H9 (cell line): ENCODE results near the gene CCDC3. TPM values are rescaled to one million over a fixed set of nuclear protein-coding genes. Genes with fewer than 3 reads are reported as not detected.

ENCODE experiments used
- DNase-seq: peaks from one replicate; pipeline ENCODE4 v3.0.0-alpha.2; 2017
- H2AFZ ChIP-seq: one replicate; pipeline ENCODE4 v1.6.1; 2013; ENCODE audit warnings: mild to moderate bottlenecking, low read length, control low read depth, moderate library complexity
- H2AK5ac ChIP-seq: 2 replicates; pipeline ENCODE4 v1.6.1; 2013; ENCODE audit warnings: low read length, control low read depth, mixed read lengths; ENCODE audit not compliant: insufficient read length
- H2BK120ac ChIP-seq: one replicate; pipeline ENCODE4 v1.6.1; 2013; ENCODE audit warnings: low read depth, mild to moderate bottlenecking, low read length, control low read depth, inconsistent platforms; ENCODE audit not compliant: poor library complexity, severe bottlenecking
- H2BK12ac ChIP-seq: 2 replicates; pipeline ENCODE4 v1.6.1; 2013; ENCODE audit warnings: low read length, control low read depth, mixed read lengths, low read depth; ENCODE audit not compliant: insufficient read length
- H2BK15ac ChIP-seq: 2 replicates; pipeline ENCODE4 v1.6.1; 2013; ENCODE audit warnings: low read depth, low read length, control low read depth
- H2BK20ac ChIP-seq: one replicate; pipeline ENCODE4 v1.6.1; 2013; ENCODE audit warnings: low read depth, mild to moderate bottlenecking, low read length, control low read depth, inconsistent platforms; ENCODE audit not compliant: poor library complexity, severe bottlenecking
- H2BK5ac ChIP-seq: 2 replicates; pipeline ENCODE4 v1.6.1; 2013; ENCODE audit warnings: low read length, control low read depth, mixed read lengths; ENCODE audit not compliant: insufficient read length
- H3K14ac ChIP-seq: 2 replicates; pipeline ENCODE4 v1.6.1; 2013; ENCODE audit warnings: low read length, control low read depth; ENCODE audit not compliant: insufficient read depth
- H3K18ac ChIP-seq: 2 replicates; pipeline ENCODE4 v1.6.1; 2013; ENCODE audit warnings: low read depth, mild to moderate bottlenecking, mixed read lengths, low read length, control low read depth; ENCODE audit not compliant: insufficient read length
- H3K23ac ChIP-seq: 2 replicates; pipeline ENCODE4 v1.6.1; 2013; ENCODE audit warnings: low read length, control low read depth, mixed read lengths, low read depth; ENCODE audit not compliant: insufficient read length
- H3K23me2 ChIP-seq: 2 replicates; pipeline ENCODE4 v1.6.1; 2013; ENCODE audit warnings: low read depth, mild to moderate bottlenecking, mixed read lengths, low read length, control low read depth; ENCODE audit not compliant: insufficient read length, poor library complexity, severe bottlenecking
- H3K27ac ChIP-seq: 2 replicates; pipeline ENCODE4 v1.5.1; 2013; ENCODE audit warnings: low read length, control low read depth, mixed read lengths, low read depth; ENCODE audit not compliant: insufficient read length
- H3K27me3 ChIP-seq: 2 replicates; pipeline ENCODE4 v1.6.1; 2013; ENCODE audit warnings: low read length, control low read depth, inconsistent platforms; ENCODE audit not compliant: insufficient read depth
- H3K4ac ChIP-seq: 2 replicates; pipeline ENCODE4 v1.6.1; 2013; ENCODE audit warnings: low read depth, mild to moderate bottlenecking, control low read depth, inconsistent platforms, low read length, moderate library complexity
- H3K4me1 ChIP-seq: 2 replicates; pipeline ENCODE4 v1.6.1; 2013; ENCODE audit warnings: low read length, control low read depth, inconsistent platforms; ENCODE audit not compliant: insufficient read depth
- H3K4me2 ChIP-seq: 2 replicates; pipeline ENCODE4 v1.6.1; 2013; ENCODE audit warnings: low read length, control low read depth, mixed read lengths; ENCODE audit not compliant: insufficient read length, insufficient read depth
- H3K56ac ChIP-seq: 2 replicates; pipeline ENCODE4 v1.6.1; 2013; ENCODE audit warnings: low read depth, mild to moderate bottlenecking, mixed read lengths, low read length, control low read depth; ENCODE audit not compliant: insufficient read length
- H3K79me1 ChIP-seq: 2 replicates; pipeline ENCODE4 v1.6.1; 2013; ENCODE audit warnings: low read depth, mild to moderate bottlenecking, moderate library complexity, low read length, control low read depth, inconsistent platforms; ENCODE audit not compliant: insufficient read depth, poor library complexity, severe bottlenecking
- H3K79me2 ChIP-seq: 2 replicates; pipeline ENCODE4 v1.6.1; 2013; ENCODE audit warnings: low read length, control low read depth, inconsistent platforms; ENCODE audit not compliant: insufficient read depth
- H3K9ac ChIP-seq: 2 replicates; pipeline ENCODE4 v1.6.1; 2013; ENCODE audit warnings: low read length, control low read depth, mixed read lengths; ENCODE audit not compliant: insufficient read length; ENCODE audit errors: extremely low read depth
- H3K9me3 ChIP-seq: one replicate; pipeline ENCODE4 v1.6.1; 2013; ENCODE audit warnings: low read depth, low read length, inconsistent platforms; ENCODE audit not compliant: control insufficient read depth
- H3T11ph ChIP-seq: one replicate; pipeline ENCODE4 v1.6.1; 2013; ENCODE audit warnings: mild to moderate bottlenecking, low read length, control low read depth, inconsistent platforms
- H4K20me1 ChIP-seq: one replicate; pipeline ENCODE4 v1.6.1; 2013; ENCODE audit not compliant: control insufficient read depth, insufficient read length, insufficient read depth
- H4K5ac ChIP-seq: 2 replicates; pipeline ENCODE4 v1.6.1; 2013; ENCODE audit warnings: low read depth, mild to moderate bottlenecking, mixed read lengths, low read length, control low read depth; ENCODE audit not compliant: insufficient read length
- H4K8ac ChIP-seq: replicated peaks from 2 replicates; pipeline ENCODE4 v1.6.1; 2013; ENCODE audit warnings: low read length, control low read depth, mixed read lengths, low read depth; ENCODE audit not compliant: insufficient read length
- H4K91ac ChIP-seq: 2 replicates; pipeline ENCODE4 v1.6.1; 2013; ENCODE audit warnings: low read depth, mild to moderate bottlenecking, moderate library complexity, mixed read lengths, low read length, control low read depth; ENCODE audit not compliant: insufficient read length
- H3K27ac Mint-ChIP-seq, 3 experiments: 2 replicates in 2 of 3; 3 replicates in 1 of 3; pipeline ENCODE4 v1.8.0; 2020 to 2021; ENCODE audit warnings: mixed read lengths in 3 of 3, mild to moderate bottlenecking in 1 of 3, moderate library complexity in 1 of 3
- H3K27me3 Mint-ChIP-seq: 2 replicates; pipeline ENCODE4 v1.8.0; 2021; ENCODE audit warnings: low read depth, mild to moderate bottlenecking, moderate library complexity, mixed read lengths
- H3K36me3 Mint-ChIP-seq, 3 experiments: 2 replicates in 2 of 3; 3 replicates in 1 of 3; pipeline ENCODE4 v1.8.0; 2020 to 2021; ENCODE audit warnings: low read depth in 3 of 3, mixed read lengths in 3 of 3; ENCODE audit not compliant: insufficient read depth in 1 of 3
- H3K4me1 Mint-ChIP-seq, 2 experiments: 2 replicates each; pipeline ENCODE4 v1.8.0; 2020; ENCODE audit warnings: mixed read lengths in 2 of 2
- H3K4me3 Mint-ChIP-seq, 2 experiments: 2 replicates in 1 of 2; 3 replicates in 1 of 2; pipeline ENCODE4 v1.8.0; 2020 to 2021; ENCODE audit warnings: mild to moderate bottlenecking in 2 of 2, mixed read lengths in 2 of 2, moderate library complexity in 1 of 2
- H3K9me3 Mint-ChIP-seq, 2 experiments: 2 replicates in 1 of 2; 3 replicates in 1 of 2; pipeline ENCODE4 v1.8.0; 2020; ENCODE audit warnings: mild to moderate bottlenecking in 2 of 2, mixed read lengths in 2 of 2, moderate library complexity in 1 of 2
- WGBS: extraction: QIAGEN DNeasy Blood & Tissue Kit; methylation state at CpG from one replicate; pipeline ENCODE4 v1.1.7; 2013; ENCODE audit warnings: missing lambda C conversion rate, low lambda C conversion rate, mixed read lengths; ENCODE audit not compliant: insufficient read length; ENCODE audit errors: extremely low coverage; 5-methylcytosine and 5-hydroxymethylcytosine counted together
- total RNA-seq: library from RNA; stranded (reverse); gene quantifications from 2 replicates; pipeline ENCODE4 v1.2.1, GENCODE V29; 2021
- TF ChIP-seq, protein P1 (sequence below): fragments of 200-600 bp; sonication (generic); conservative IDR thresholded peaks from 3 replicates; pipeline ENCODE4 v1.8.0; 2021; ENCODE audit warnings: antibody characterized with exemption, mild to moderate bottlenecking

Gene CCDC3
- total RNA-seq, 1 experiment from 2014 or later: 2.3 TPM

DNA sequence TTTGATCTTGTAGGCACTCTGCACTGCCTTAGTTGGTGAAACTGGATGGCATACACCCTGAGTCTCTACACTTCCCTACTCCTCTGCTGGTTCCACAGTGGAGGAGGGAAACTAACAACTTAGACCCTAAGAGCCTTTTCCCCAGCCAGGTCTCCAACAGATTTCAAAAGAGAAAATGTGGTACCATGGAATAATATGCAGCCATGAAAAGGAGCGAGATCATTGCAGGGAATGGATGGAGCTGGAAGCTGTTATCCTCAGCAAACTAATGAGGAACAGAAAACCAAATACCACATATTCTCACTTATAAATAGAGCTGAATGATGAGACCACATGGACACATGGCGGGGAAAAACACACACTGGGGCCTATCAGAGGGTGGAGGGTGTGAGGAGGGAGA, 36.3 kb upstream of the CCDC3 start:
- no peak overlapping the region for H3K4me2 ChIP-seq
- H3K79me2 ChIP-seq: no peaks in the 10 kb centered on the region
- H4K5ac ChIP-seq: no peak overlapping the region
- H2BK20ac ChIP-seq: no peak overlapping the region
- DNase-seq: no peak
- no peak overlapping the region for H2BK15ac ChIP-seq
- no peak overlapping the region for H2BK12ac ChIP-seq
- no peak overlapping the region for H4K8ac ChIP-seq
- no peak overlapping the region for H3K4ac ChIP-seq
- H3K9me3 ChIP-seq: no peaks in the 10 kb centered on the region
- no peaks in the 10 kb centered on the region for H3K79me1 ChIP-seq
- no peaks in the 10 kb centered on the region for H3K9me3 Mint-ChIP-seq
- TF ChIP-seq, protein P1, sequence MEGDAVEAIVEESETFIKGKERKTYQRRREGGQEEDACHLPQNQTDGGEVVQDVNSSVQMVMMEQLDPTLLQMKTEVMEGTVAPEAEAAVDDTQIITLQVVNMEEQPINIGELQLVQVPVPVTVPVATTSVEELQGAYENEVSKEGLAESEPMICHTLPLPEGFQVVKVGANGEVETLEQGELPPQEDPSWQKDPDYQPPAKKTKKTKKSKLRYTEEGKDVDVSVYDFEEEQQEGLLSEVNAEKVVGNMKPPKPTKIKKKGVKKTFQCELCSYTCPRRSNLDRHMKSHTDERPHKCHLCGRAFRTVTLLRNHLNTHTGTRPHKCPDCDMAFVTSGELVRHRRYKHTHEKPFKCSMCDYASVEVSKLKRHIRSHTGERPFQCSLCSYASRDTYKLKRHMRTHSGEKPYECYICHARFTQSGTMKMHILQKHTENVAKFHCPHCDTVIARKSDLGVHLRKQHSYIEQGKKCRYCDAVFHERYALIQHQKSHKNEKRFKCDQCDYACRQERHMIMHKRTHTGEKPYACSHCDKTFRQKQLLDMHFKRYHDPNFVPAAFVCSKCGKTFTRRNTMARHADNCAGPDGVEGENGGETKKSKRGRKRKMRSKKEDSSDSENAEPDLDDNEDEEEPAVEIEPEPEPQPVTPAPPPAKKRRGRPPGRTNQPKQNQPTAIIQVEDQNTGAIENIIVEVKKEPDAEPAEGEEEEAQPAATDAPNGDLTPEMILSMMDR: no peak
- no CpG with 5 or more reads among the region's 2 CpGs for WGBS
- H3K56ac ChIP-seq: no peak overlapping the region
- H2AFZ ChIP-seq: no peak overlapping the region
- no peaks in the 10 kb centered on the region for H4K20me1 ChIP-seq
- peaks cover 4% of the 10 kb centered on the region in 2 experiments; a peak in 3 of 4 replicates for H3K4me1 Mint-ChIP-seq
- no peak overlapping the region for H3K4me3 Mint-ChIP-seq
- no peak overlapping the region; a peak in 1 of 7 replicates for H3K27ac Mint-ChIP-seq
- no peak overlapping the region for H3T11ph ChIP-seq
- no peaks in the 10 kb centered on the region for H3K27me3 ChIP-seq
- H2BK5ac ChIP-seq: no peak overlapping the region
- no peak overlapping the region for H3K9ac ChIP-seq
- no peak overlapping the region for H2AK5ac ChIP-seq
- H3K27me3 Mint-ChIP-seq: no peaks in the 10 kb centered on the region; the same call in 1 of the 2 replicates
- H3K27ac ChIP-seq: no peak overlapping the region
- H3K23ac ChIP-seq: no peak overlapping the region
- no peaks in the 10 kb centered on the region for H3K36me3 Mint-ChIP-seq
- no peak overlapping the region for H3K14ac ChIP-seq
- H3K18ac ChIP-seq: no peak overlapping the region
- H3K23me2 ChIP-seq: no peaks in the 10 kb centered on the region
- H4K91ac ChIP-seq: no peak overlapping the region
- no peaks in the 10 kb centered on the region for H3K4me1 ChIP-seq
- no peak overlapping the region for H2BK120ac ChIP-seq
